Measurements from ENCODE around the gene PTPRF. TPM values are rescaled to one million over a fixed set of nuclear protein-coding genes. Genes with fewer than 3 reads are reported as not detected.
A peak's percentile ranks its signal among the peaks of the same experiment; 100 is the strongest.

The PTPRF gene
- total and polyA plus RNA-seq, 2 experiments from 2014 or later = 96.0 to 115 TPM

DNA sequence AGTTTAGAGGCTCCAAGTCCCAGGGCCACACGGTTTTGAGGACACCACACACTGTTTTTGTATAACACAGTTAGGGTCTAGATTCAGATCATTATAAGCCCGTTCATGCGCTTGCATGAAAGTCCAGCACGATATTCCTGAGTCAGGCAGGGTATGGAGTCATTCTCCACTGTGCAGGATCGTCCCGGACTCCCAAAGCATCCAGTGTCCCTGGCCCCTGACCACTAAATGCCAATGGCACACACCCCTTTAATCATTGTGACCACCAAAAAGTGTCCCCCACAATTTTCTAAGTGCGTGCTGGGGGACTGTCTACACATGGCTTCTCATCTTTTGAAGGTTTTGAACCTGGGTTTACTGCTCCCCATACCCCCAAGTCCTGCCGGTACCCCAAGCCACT lies 27.1 kb upstream of the PTPRF start:
- Histone ChIP-seq H2AFZ (no peak overlapping the region), H3K79me2 (no peaks in the 10 kb centered on the region), H4K20me1 (ENCODE audit: insufficient read depth, poor library complexity, severe bottlenecking) (no peaks in the 10 kb centered on the region), H3K9me2 (replicated peaks; ENCODE audit: insufficient read depth) (no peaks in the 10 kb centered on the region), H3K4me3 (no peak overlapping the region), H3K4me2 (no peak overlapping the region), H3K27ac (no peak overlapping the region), H3K27me3 (no peaks in the 10 kb centered on the region), H3K4me1 (ENCODE audit: insufficient read depth) (no peaks in the 10 kb centered on the region), H3K36me3 (replicated peaks; ENCODE audit: insufficient read depth, low read depth) (no peaks in the 10 kb centered on the region), H3K9me3 (ENCODE audit: low read depth) (no peaks in the 10 kb centered on the region)
- DNase-seq (ENCODE audit: low spot score) = no peak
- 89% methylated on average over 8 of the region's 8 CpGs for WGBS (ENCODE audit: low lambda C conversion rate, missing lambda C conversion rate)
- TF ChIP-seq EZH2 (IDR thresholded peaks at IDR 0.05; ENCODE audit: borderline replicate concordance) (no peak), EZH2phosphoT487 (IDR thresholded peaks at IDR 0.05; ENCODE audit: low read depth, severe bottlenecking, unreplicated experiment) (no peak)
- TF ChIP-seq, protein P1, sequence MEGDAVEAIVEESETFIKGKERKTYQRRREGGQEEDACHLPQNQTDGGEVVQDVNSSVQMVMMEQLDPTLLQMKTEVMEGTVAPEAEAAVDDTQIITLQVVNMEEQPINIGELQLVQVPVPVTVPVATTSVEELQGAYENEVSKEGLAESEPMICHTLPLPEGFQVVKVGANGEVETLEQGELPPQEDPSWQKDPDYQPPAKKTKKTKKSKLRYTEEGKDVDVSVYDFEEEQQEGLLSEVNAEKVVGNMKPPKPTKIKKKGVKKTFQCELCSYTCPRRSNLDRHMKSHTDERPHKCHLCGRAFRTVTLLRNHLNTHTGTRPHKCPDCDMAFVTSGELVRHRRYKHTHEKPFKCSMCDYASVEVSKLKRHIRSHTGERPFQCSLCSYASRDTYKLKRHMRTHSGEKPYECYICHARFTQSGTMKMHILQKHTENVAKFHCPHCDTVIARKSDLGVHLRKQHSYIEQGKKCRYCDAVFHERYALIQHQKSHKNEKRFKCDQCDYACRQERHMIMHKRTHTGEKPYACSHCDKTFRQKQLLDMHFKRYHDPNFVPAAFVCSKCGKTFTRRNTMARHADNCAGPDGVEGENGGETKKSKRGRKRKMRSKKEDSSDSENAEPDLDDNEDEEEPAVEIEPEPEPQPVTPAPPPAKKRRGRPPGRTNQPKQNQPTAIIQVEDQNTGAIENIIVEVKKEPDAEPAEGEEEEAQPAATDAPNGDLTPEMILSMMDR (IDR thresholded peaks at IDR 0.05; ENCODE audit: poor library complexity) = no peak

DNA sequence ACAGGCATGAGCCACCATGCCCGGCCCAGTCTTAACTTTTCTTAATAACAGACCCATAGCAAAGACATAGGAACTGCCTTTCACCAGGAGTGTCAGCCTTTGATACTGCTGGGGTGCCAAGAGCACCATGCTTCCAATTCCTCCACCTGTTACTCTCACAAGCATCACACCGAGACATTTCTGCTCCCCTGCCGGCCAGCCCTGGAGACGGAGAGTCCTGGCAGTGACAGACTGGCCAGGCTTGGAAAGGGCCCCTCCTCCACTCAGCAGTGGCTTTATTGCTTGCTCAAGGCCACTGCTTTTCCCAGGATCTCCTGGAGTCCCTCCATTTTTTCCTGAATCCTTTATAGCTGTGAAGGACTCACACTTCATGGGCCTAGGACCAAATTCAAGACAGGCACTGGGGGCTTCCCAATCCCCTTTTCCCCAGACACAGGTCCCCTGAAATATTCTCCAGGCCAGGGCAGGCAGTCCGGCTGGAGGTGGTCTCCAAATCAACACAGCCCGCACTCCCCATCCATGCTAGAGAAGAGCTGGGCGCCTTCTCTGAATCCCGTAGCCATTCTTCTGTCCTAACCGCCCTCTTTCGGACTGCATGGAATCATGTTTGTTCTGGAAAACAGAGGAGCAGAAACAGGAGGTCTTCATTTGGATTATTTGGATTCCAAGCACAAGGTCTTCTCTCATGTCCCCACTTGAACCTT lies 25.5 kb upstream of the PTPRF start:
- TF ChIP-seq, protein P1 (IDR thresholded peaks at IDR 0.05; ENCODE audit: poor library complexity) = no peak
- TF ChIP-seq EZH2 (IDR thresholded peaks at IDR 0.05; ENCODE audit: borderline replicate concordance) (no peak), EZH2phosphoT487 (IDR thresholded peaks at IDR 0.05; ENCODE audit: low read depth, severe bottlenecking, unreplicated experiment) (no peak)
- Histone ChIP-seq H3K9me2 (replicated peaks; ENCODE audit: insufficient read depth) (no peaks in the 10 kb centered on the region), H3K27me3 (no peaks in the 10 kb centered on the region), H4K20me1 (ENCODE audit: insufficient read depth, poor library complexity, severe bottlenecking) (no peaks in the 10 kb centered on the region), H2AFZ (no peak overlapping the region), H3K4me3 (no peak overlapping the region), H3K9me3 (ENCODE audit: low read depth) (no peaks in the 10 kb centered on the region), H3K27ac (no peak overlapping the region), H3K79me2 (no peaks in the 10 kb centered on the region), H3K4me2 (no peak overlapping the region), H3K4me1 (ENCODE audit: insufficient read depth) (no peaks in the 10 kb centered on the region), H3K36me3 (replicated peaks; ENCODE audit: insufficient read depth, low read depth) (no peaks in the 10 kb centered on the region)
- DNase-seq (ENCODE audit: low spot score) = peak; percentile 46
- 87% methylated on average over 10 of the region's 10 CpGs for WGBS (ENCODE audit: low lambda C conversion rate, missing lambda C conversion rate)

GRCh38 chr1:43506233-43506632 lies 24.4 kb upstream of the PTPRF start:
- no peaks in the 10 kb centered on the region for H3K9me3 ChIP-seq (ENCODE audit: low read depth)
- 85% methylated on average over 6 of the region's 6 CpGs for WGBS (ENCODE audit: low lambda C conversion rate, missing lambda C conversion rate)
- no peaks in the 10 kb centered on the region for H3K27me3 ChIP-seq
- no peak overlapping the region for H3K4me3 ChIP-seq
- no peak overlapping the region for H3K27ac ChIP-seq
- no peaks in the 10 kb centered on the region for H3K79me2 ChIP-seq
- H4K20me1 ChIP-seq (ENCODE audit: insufficient read depth, poor library complexity, severe bottlenecking) = no peaks in the 10 kb centered on the region
- H3K9me2 ChIP-seq (replicated peaks; ENCODE audit: insufficient read depth) = no peaks in the 10 kb centered on the region
- TF ChIP-seq EZH2phosphoT487 (IDR thresholded peaks at IDR 0.05; ENCODE audit: low read depth, severe bottlenecking, unreplicated experiment) (no peak), EZH2 (IDR thresholded peaks at IDR 0.05; ENCODE audit: borderline replicate concordance) (no peak)
- TF ChIP-seq, protein P1 (IDR thresholded peaks at IDR 0.05; ENCODE audit: poor library complexity) = no peak
- no peaks in the 10 kb centered on the region for H3K4me1 ChIP-seq (ENCODE audit: insufficient read depth)
- no peak for DNase-seq (ENCODE audit: low spot score)
- no peak overlapping the region for H3K4me2 ChIP-seq
- no peak overlapping the region for H2AFZ ChIP-seq
- no peaks in the 10 kb centered on the region for H3K36me3 ChIP-seq (replicated peaks; ENCODE audit: insufficient read depth, low read depth)

All from hepatocyte (in vitro differentiated cells).